H1 (cell line): Measurements from ENCODE around the gene PROM2. TPM values are rescaled to one million over a fixed set of nuclear protein-coding genes. Genes with fewer than 3 reads are reported as not detected.

ENCODE experiments used
- EP300 ChIP-seq, 2 experiments: IDR thresholded peaks; 1 replicate in 1 of 2; 2 replicates in 1 of 2; pipeline ENCODE4 v1.6.1; 2011 to 2012; ENCODE audit warnings: low read depth in 2 of 2, low read length in 2 of 2, mild to moderate bottlenecking in 2 of 2, borderline replicate concordance in 1 of 2, inconsistent platforms in 1 of 2, moderate library complexity in 1 of 2
- HDAC2 ChIP-seq, 2 experiments: fragments of 300-600 bp in 1 of 2; sonication (generic) in 1 of 2; IDR thresholded peaks; 2 replicates each; pipeline ENCODE4 v1.6.1; 2011 to 2012; ENCODE audit warnings: low read depth in 2 of 2, low read length in 2 of 2, mild to moderate bottlenecking in 2 of 2, moderate library complexity in 2 of 2, borderline replicate concordance in 1 of 2, inconsistent platforms in 1 of 2
- JUND ChIP-seq: IDR thresholded peaks from 2 replicates; pipeline ENCODE4 v1.6.1; 2011; ENCODE audit warnings: mild to moderate bottlenecking, improper control_type of control experiment, low read length
- SIRT6 ChIP-seq: IDR thresholded peaks from one replicate; pipeline ENCODE4 v1.7.1; 2012; ENCODE audit warnings: low read length, inconsistent platforms
- TAF7 ChIP-seq: optimal IDR thresholded peaks from 2 replicates; pipeline ENCODE3; 2011; ENCODE audit warnings: low read depth, mild to moderate bottlenecking, inconsistent platforms, low read length, moderate library complexity, borderline replicate concordance
- polyA plus RNA-seq, 7 experiments: library from polyadenylated mRNA; depleted of rRNA in 3 of 7; stranded (reverse) in 5 of 7; unstranded in 2 of 7; fragments of >200 nt in 5 of 7; fragments of 200-250 nt in 2 of 7; gene quantifications; 1 replicate in 5 of 7; 2 replicates in 1 of 7; 4 replicates in 1 of 7; pipeline versions ENCODE4 v1.2.1 to v1.2.3, GENCODE V29; 2011 to 2013; ENCODE audit warnings: missing spikeins in 2 of 7, mixed read lengths in 2 of 7
- total RNA-seq: library from RNA; stranded (reverse); fragmentation: NEBNext Ultra II Directional; extraction: Animal tissue kit (Norgen Biotek cat#: 25700); gene quantifications from 2 replicates; pipeline ENCODE4 v1.2.1, GENCODE V29; 2021
- TF ChIP-seq, protein P1 (sequence below): fragments of 300-600 bp; sonication (generic); IDR thresholded peaks from 2 replicates; pipeline ENCODE4 v1.7.1; 2012; ENCODE audit warnings: low read length, moderate library complexity, mild to moderate bottlenecking, inconsistent platforms; ENCODE audit not compliant: insufficient replicate concordance
- TF ChIP-seq, protein P2 (sequence below): IDR thresholded peaks from 2 replicates; pipeline ENCODE4 v1.6.1; 2012; ENCODE audit warnings: inconsistent platforms

Gene PROM2
- total and polyA plus RNA-seq, 2 of the 8 experiments (the other 6 are each of a cell fraction or from before 2014, with no cell fraction given) = 1.6 to 3.8 TPM

- TF ChIP-seq, protein P1, sequence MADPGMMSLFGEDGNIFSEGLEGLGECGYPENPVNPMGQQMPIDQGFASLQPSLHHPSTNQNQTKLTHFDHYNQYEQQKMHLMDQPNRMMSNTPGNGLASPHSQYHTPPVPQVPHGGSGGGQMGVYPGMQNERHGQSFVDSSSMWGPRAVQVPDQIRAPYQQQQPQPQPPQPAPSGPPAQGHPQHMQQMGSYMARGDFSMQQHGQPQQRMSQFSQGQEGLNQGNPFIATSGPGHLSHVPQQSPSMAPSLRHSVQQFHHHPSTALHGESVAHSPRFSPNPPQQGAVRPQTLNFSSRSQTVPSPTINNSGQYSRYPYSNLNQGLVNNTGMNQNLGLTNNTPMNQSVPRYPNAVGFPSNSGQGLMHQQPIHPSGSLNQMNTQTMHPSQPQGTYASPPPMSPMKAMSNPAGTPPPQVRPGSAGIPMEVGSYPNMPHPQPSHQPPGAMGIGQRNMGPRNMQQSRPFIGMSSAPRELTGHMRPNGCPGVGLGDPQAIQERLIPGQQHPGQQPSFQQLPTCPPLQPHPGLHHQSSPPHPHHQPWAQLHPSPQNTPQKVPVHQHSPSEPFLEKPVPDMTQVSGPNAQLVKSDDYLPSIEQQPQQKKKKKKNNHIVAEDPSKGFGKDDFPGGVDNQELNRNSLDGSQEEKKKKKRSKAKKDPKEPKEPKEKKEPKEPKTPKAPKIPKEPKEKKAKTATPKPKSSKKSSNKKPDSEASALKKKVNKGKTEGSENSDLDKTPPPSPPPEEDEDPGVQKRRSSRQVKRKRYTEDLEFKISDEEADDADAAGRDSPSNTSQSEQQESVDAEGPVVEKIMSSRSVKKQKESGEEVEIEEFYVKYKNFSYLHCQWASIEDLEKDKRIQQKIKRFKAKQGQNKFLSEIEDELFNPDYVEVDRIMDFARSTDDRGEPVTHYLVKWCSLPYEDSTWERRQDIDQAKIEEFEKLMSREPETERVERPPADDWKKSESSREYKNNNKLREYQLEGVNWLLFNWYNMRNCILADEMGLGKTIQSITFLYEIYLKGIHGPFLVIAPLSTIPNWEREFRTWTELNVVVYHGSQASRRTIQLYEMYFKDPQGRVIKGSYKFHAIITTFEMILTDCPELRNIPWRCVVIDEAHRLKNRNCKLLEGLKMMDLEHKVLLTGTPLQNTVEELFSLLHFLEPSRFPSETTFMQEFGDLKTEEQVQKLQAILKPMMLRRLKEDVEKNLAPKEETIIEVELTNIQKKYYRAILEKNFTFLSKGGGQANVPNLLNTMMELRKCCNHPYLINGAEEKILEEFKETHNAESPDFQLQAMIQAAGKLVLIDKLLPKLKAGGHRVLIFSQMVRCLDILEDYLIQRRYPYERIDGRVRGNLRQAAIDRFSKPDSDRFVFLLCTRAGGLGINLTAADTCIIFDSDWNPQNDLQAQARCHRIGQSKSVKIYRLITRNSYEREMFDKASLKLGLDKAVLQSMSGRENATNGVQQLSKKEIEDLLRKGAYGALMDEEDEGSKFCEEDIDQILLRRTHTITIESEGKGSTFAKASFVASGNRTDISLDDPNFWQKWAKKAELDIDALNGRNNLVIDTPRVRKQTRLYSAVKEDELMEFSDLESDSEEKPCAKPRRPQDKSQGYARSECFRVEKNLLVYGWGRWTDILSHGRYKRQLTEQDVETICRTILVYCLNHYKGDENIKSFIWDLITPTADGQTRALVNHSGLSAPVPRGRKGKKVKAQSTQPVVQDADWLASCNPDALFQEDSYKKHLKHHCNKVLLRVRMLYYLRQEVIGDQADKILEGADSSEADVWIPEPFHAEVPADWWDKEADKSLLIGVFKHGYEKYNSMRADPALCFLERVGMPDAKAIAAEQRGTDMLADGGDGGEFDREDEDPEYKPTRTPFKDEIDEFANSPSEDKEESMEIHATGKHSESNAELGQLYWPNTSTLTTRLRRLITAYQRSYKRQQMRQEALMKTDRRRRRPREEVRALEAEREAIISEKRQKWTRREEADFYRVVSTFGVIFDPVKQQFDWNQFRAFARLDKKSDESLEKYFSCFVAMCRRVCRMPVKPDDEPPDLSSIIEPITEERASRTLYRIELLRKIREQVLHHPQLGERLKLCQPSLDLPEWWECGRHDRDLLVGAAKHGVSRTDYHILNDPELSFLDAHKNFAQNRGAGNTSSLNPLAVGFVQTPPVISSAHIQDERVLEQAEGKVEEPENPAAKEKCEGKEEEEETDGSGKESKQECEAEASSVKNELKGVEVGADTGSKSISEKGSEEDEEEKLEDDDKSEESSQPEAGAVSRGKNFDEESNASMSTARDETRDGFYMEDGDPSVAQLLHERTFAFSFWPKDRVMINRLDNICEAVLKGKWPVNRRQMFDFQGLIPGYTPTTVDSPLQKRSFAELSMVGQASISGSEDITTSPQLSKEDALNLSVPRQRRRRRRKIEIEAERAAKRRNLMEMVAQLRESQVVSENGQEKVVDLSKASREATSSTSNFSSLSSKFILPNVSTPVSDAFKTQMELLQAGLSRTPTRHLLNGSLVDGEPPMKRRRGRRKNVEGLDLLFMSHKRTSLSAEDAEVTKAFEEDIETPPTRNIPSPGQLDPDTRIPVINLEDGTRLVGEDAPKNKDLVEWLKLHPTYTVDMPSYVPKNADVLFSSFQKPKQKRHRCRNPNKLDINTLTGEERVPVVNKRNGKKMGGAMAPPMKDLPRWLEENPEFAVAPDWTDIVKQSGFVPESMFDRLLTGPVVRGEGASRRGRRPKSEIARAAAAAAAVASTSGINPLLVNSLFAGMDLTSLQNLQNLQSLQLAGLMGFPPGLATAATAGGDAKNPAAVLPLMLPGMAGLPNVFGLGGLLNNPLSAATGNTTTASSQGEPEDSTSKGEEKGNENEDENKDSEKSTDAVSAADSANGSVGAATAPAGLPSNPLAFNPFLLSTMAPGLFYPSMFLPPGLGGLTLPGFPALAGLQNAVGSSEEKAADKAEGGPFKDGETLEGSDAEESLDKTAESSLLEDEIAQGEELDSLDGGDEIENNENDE = no peak
- TF ChIP-seq HDAC2 (IDR thresholded peaks at IDR 0.05; ENCODE audit: borderline replicate concordance in 1 of 2, low read depth in 2 of 2, low read length in 2 of 2) (no peak), SIRT6 (no peak), EP300 (IDR thresholded peaks at IDR 0.05; ENCODE audit: borderline replicate concordance in 1 of 2, low read depth in 2 of 2, low read length in 2 of 2) (no peak), TAF7 (no peak), JUND (no peak)
- TF ChIP-seq, protein P2, sequence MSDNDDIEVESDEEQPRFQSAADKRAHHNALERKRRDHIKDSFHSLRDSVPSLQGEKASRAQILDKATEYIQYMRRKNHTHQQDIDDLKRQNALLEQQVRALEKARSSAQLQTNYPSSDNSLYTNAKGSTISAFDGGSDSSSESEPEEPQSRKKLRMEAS = no peak
- TF ChIP-seq, all 59 proteins: peak for 0
These were observed 50.8 kb downstream of the PROM2 start (continued) for GRCh38 chr2:95325026-95325425.
